H1 (cell line): Measurements from ENCODE around the gene TNRC6C. TPM values are rescaled to one million over a fixed set of nuclear protein-coding genes. Genes with fewer than 3 reads are reported as not detected.

Source experiments
- ATF2 ChIP-seq: IDR thresholded peaks from 2 replicates; pipeline ENCODE4 v1.6.1; 2012; ENCODE audit warnings: low read length, inconsistent platforms
- CTCF ChIP-seq, 3 experiments: IDR thresholded peaks; 1 replicate in 2 of 3; 2 replicates in 1 of 3; pipeline versions ENCODE4 v1.5.1 to v1.6.1; 2011; ENCODE audit warnings: low read length in 3 of 3, mild to moderate bottlenecking in 3 of 3, inconsistent platforms in 2 of 3, low read depth in 1 of 3, moderate library complexity in 1 of 3; ENCODE audit not compliant: insufficient read depth in 1 of 3; ENCODE audit errors: control extremely low read depth in 1 of 3
- KDM4A ChIP-seq: IDR thresholded peaks from one replicate; pipeline ENCODE4 v1.7.1; 2012; ENCODE audit warnings: low read depth, mild to moderate bottlenecking, moderate library complexity, low read length, inconsistent platforms; ENCODE audit not compliant: severe bottlenecking
- PHF8 ChIP-seq: fragments of 200-600 bp; sonication (generic); conservative IDR thresholded peaks from 2 replicates; pipeline ENCODE4 v1.7.1; 2012; ENCODE audit warnings: low read depth, mild to moderate bottlenecking, inconsistent platforms, low read length, moderate library complexity
- POU5F1 ChIP-seq: IDR thresholded peaks from 2 replicates; pipeline ENCODE4 v1.6.1; 2011; ENCODE audit warnings: low read depth, mild to moderate bottlenecking, low read length, moderate library complexity
- SUZ12 ChIP-seq: fragments of 200-600 bp; sonication (generic); IDR thresholded peaks from 2 replicates; pipeline ENCODE4 v1.6.1; 2012; ENCODE audit warnings: mild to moderate bottlenecking, inconsistent platforms, low read length, moderate library complexity, mixed read lengths
- USF2 ChIP-seq: IDR thresholded peaks from 2 replicates; pipeline ENCODE4 v1.6.1; 2011; ENCODE audit warnings: low read length, improper control_type of control experiment
- polyA plus RNA-seq, 7 experiments: library from polyadenylated mRNA; depleted of rRNA in 3 of 7; stranded (reverse) in 5 of 7; unstranded in 2 of 7; fragments of >200 nt in 5 of 7; fragments of 200-250 nt in 2 of 7; gene quantifications; 1 replicate in 5 of 7; 2 replicates in 1 of 7; 4 replicates in 1 of 7; pipeline versions ENCODE4 v1.2.1 to v1.2.3, GENCODE V29; 2011 to 2013; ENCODE audit warnings: missing spikeins in 2 of 7, mixed read lengths in 2 of 7
- total RNA-seq: library from RNA; stranded (reverse); fragmentation: NEBNext Ultra II Directional; extraction: Animal tissue kit (Norgen Biotek cat#: 25700); gene quantifications from 2 replicates; pipeline ENCODE4 v1.2.1, GENCODE V29; 2021

The TNRC6C gene
- total and polyA plus RNA-seq, 2 of the 8 experiments (the other 6 are each of a cell fraction or from before 2014, with no cell fraction given): 2.8 to 28.9 TPM

GRCh38 chr17:78126895-78127238, 168.4 kb downstream of the TNRC6C start (continued):
- no peak for TF ChIP-seq PHF8
- no peak for TF ChIP-seq POU5F1
- TF ChIP-seq ATF2: no peak
- no peak for TF ChIP-seq CTCF (IDR thresholded peaks at IDR 0.05; ENCODE audit: control extremely low read depth in 1 of 3, insufficient read depth in 1 of 3, low read depth in 1 of 3, low read length in 3 of 3)
- no peak for TF ChIP-seq KDM4A
- TF ChIP-seq SUZ12: no peak
- TF ChIP-seq USF2: no peak
